H1 (cell line): ENCODE results near the gene CMC4. TPM values are rescaled to one million over a fixed set of nuclear protein-coding genes. Genes with fewer than 3 reads are reported as not detected.

ENCODE experiments used
- CTCF ChIA-PET: fragments of 300-600 bp; sonication (Branson Sonifier 250); formaldehyde crosslinking; loops from one replicate; lab custom pipeline; 2021; ENCODE audit not compliant: partially characterized antibody; lab: Charles Lee
- POLR2A ChIA-PET: fragments of 300-600 bp; sonication (Branson Sonifier 250); formaldehyde crosslinking; loops from one replicate; lab custom pipeline; 2021; ENCODE audit warnings: inconsistent platforms; ENCODE audit not compliant: partially characterized antibody; lab: Charles Lee
- DNase-seq, 2 experiments: peaks; one replicate each; pipeline versions ENCODE4 v3.0.0 to v3.0.0-alpha.2; 2010 to 2022; ENCODE audit warnings: low spot score in 2 of 2, low read depth in 1 of 2, mixed read lengths in 1 of 2
- FAIRE-seq: peaks from 2 replicates; lab custom pipeline; 2011; peaks lifted over from hg19 to GRCh38; lab: Jason Lieb, UNC
- H2AFZ ChIP-seq: 2 replicates; pipeline ENCODE4 v1.8.1; 2012; ENCODE audit warnings: low read length, inconsistent platforms
- H2AK5ac ChIP-seq: 2 replicates; pipeline ENCODE4 v1.6.1; 2013; ENCODE audit warnings: low read depth, low read length
- H2BK120ac ChIP-seq: replicated peaks from 2 replicates; pipeline ENCODE3; 2013; ENCODE audit warnings: low read depth, low read length, inconsistent platforms
- H2BK12ac ChIP-seq: 2 replicates; pipeline ENCODE4 v1.6.1; 2013; ENCODE audit warnings: low read depth, low read length
- H2BK15ac ChIP-seq: 2 replicates; pipeline ENCODE4 v1.6.1; 2013; ENCODE audit warnings: low read length
- H2BK20ac ChIP-seq: 2 replicates; pipeline ENCODE4 v1.6.1; 2013; ENCODE audit warnings: low read length
- H2BK5ac ChIP-seq: 2 replicates; pipeline ENCODE4 v1.6.1; 2013; ENCODE audit warnings: low read depth, low read length
- H3K14ac ChIP-seq: 2 replicates; pipeline ENCODE4 v1.6.1; 2013; ENCODE audit warnings: inconsistent platforms; ENCODE audit not compliant: insufficient read length
- H3K18ac ChIP-seq: 2 replicates; pipeline ENCODE4 v1.6.1; 2013; ENCODE audit warnings: low read length; ENCODE audit errors: extremely low read depth
- H3K23ac ChIP-seq: 2 replicates; pipeline ENCODE4 v1.6.1; 2013; ENCODE audit warnings: inconsistent platforms; ENCODE audit not compliant: insufficient read length
- H3K23me2 ChIP-seq: 2 replicates; pipeline ENCODE4 v1.6.1; 2013; ENCODE audit warnings: low read depth, low read length
- H3K27ac ChIP-seq: 2 replicates; pipeline ENCODE4 v1.6.1; 2011; ENCODE audit warnings: low read depth, low read length, inconsistent platforms
- H3K27me3 ChIP-seq, 4 experiments: replicated peaks in 1 of 4; 1 replicate in 1 of 4; 2 replicates in 3 of 4; pipeline versions ENCODE4 v1.6.1 to v1.8.1; 2011 to 2013; ENCODE audit warnings: low read length in 3 of 4, mild to moderate bottlenecking in 3 of 4, inconsistent platforms in 2 of 4, mixed read lengths in 2 of 4, moderate library complexity in 1 of 4; ENCODE audit not compliant: control insufficient read depth in 3 of 4, insufficient read depth in 3 of 4; ENCODE audit errors: extremely low read depth in 1 of 4
- H3K36me3 ChIP-seq, 4 experiments: 2 replicates each; pipeline versions ENCODE4 v1.6.1 to v1.8.1; 2011 to 2013; ENCODE audit warnings: mild to moderate bottlenecking in 4 of 4, low read length in 3 of 4, moderate library complexity in 2 of 4, control low read depth in 1 of 4, inconsistent platforms in 1 of 4; ENCODE audit not compliant: insufficient read depth in 4 of 4, control insufficient read depth in 2 of 4
- H3K4ac ChIP-seq: replicated peaks from 2 replicates; pipeline ENCODE3; 2013; ENCODE audit warnings: low read length, low read depth, mixed read lengths, inconsistent platforms; ENCODE audit not compliant: insufficient read length
- H3K4me1 ChIP-seq, 4 experiments: replicated peaks in 1 of 4; 1 replicate in 1 of 4; 2 replicates in 3 of 4; pipeline versions ENCODE4 v1.6.1 to v1.8.1; 2011 to 2013; ENCODE audit warnings: low read length in 3 of 4, inconsistent platforms in 2 of 4, mixed read lengths in 1 of 4; ENCODE audit not compliant: insufficient read depth in 4 of 4, control insufficient read depth in 3 of 4
- H3K4me2 ChIP-seq, 2 experiments: 2 replicates each; pipeline versions ENCODE4 v1.6.1 to v1.8.1; 2011 to 2013; ENCODE audit warnings: low read depth in 2 of 2, low read length in 2 of 2, control low read depth in 1 of 2, inconsistent platforms in 1 of 2, mild to moderate bottlenecking in 1 of 2; ENCODE audit not compliant: insufficient read depth in 1 of 2
- H3K4me3 ChIP-seq, 4 experiments: fragments of 200-600, 300-600 bp in 1 of 4; sonication (generic), shearing (Covaris generic), sonication (Bioruptor Twin) in 1 of 4; 2 replicates each; pipeline versions ENCODE4 v1.5.1 to v1.8.1; 2011 to 2016; ENCODE audit warnings: low read length in 4 of 4, low read depth in 3 of 4, control low read depth in 2 of 4, inconsistent platforms in 2 of 4, mild to moderate bottlenecking in 2 of 4, mixed read lengths in 1 of 4, moderate library complexity in 1 of 4; ENCODE audit not compliant: insufficient read depth in 2 of 4; ENCODE audit errors: extremely low read depth in 1 of 4
- H3K56ac ChIP-seq: replicated peaks from 2 replicates; pipeline ENCODE3; 2013; ENCODE audit warnings: low read depth, mild to moderate bottlenecking, mixed read lengths, low read length, inconsistent platforms; ENCODE audit not compliant: insufficient read length
- H3K79me1 ChIP-seq: 2 replicates; pipeline ENCODE4 v1.6.1; 2013; ENCODE audit warnings: low read depth, low read length, control low read depth
- H3K79me2 ChIP-seq, 2 experiments: 2 replicates each; pipeline versions ENCODE4 v1.6.1 to v1.8.1; 2012 to 2013; ENCODE audit warnings: low read length in 2 of 2, mild to moderate bottlenecking in 2 of 2, inconsistent platforms in 1 of 2; ENCODE audit not compliant: insufficient read depth in 2 of 2, control insufficient read depth in 1 of 2
- H3K9ac ChIP-seq, 4 experiments: replicated peaks in 1 of 4; 1 replicate in 1 of 4; 2 replicates in 3 of 4; pipeline versions ENCODE4 v1.6.1 to v1.8.1; 2011 to 2013; ENCODE audit warnings: low read depth in 3 of 4, low read length in 3 of 4, control low read depth in 2 of 4, mild to moderate bottlenecking in 2 of 4, moderate library complexity in 2 of 4, inconsistent platforms in 1 of 4; ENCODE audit errors: extremely low read depth in 1 of 4
- H3K9me3 ChIP-seq, 2 experiments: 2 replicates each; pipeline versions ENCODE4 v1.6.1 to v1.8.1; 2012 to 2013; ENCODE audit warnings: mild to moderate bottlenecking in 2 of 2, moderate library complexity in 2 of 2, control low read depth in 1 of 2, inconsistent platforms in 1 of 2, low read depth in 1 of 2, low read length in 1 of 2, mixed read lengths in 1 of 2; ENCODE audit not compliant: insufficient read depth in 2 of 2
- H4K20me1 ChIP-seq, 2 experiments: replicated peaks in 1 of 2; 2 replicates each; pipeline versions ENCODE3 to v1.8.1; 2011 to 2013; ENCODE audit warnings: inconsistent platforms in 2 of 2, low read length in 2 of 2, mild to moderate bottlenecking in 1 of 2; ENCODE audit not compliant: insufficient read depth in 2 of 2, control insufficient read depth in 1 of 2
- H4K5ac ChIP-seq: 2 replicates; pipeline ENCODE4 v1.6.1; 2013; ENCODE audit warnings: low read length, low read depth, mixed read lengths, inconsistent platforms; ENCODE audit not compliant: insufficient read length
- H4K8ac ChIP-seq: 2 replicates; pipeline ENCODE4 v1.8.0; 2013; ENCODE audit warnings: mild to moderate bottlenecking, moderate library complexity, low read length, inconsistent platforms; ENCODE audit not compliant: insufficient read depth; ENCODE audit errors: extremely low read depth
- H4K91ac ChIP-seq: replicated peaks from 2 replicates; pipeline ENCODE3; 2013; ENCODE audit warnings: low read length, mixed read lengths, inconsistent platforms; ENCODE audit not compliant: insufficient read length
- ASH2L ChIP-seq: fragments of 200-600, 300-600 bp; sonication (generic); IDR thresholded peaks from one replicate; pipeline ENCODE4 v1.7.1; 2017; ENCODE audit warnings: low read length
- EZH2 ChIP-seq: fragments of 200-600 bp; sonication (generic); IDR thresholded peaks from 2 replicates; pipeline ENCODE4 v1.7.1; 2012; ENCODE audit warnings: low read depth, mild to moderate bottlenecking, moderate library complexity, low read length, inconsistent platforms; ENCODE audit not compliant: severe bottlenecking
- POU5F1 ChIP-seq: IDR thresholded peaks from 2 replicates; pipeline ENCODE4 v1.6.1; 2011; ENCODE audit warnings: low read depth, mild to moderate bottlenecking, low read length, moderate library complexity
- RBBP5 ChIP-seq: IDR thresholded peaks from 2 replicates; pipeline ENCODE4 v1.7.1; 2012; ENCODE audit warnings: low read depth, mild to moderate bottlenecking, inconsistent platforms, low read length, moderate library complexity, borderline replicate concordance
- SP4 ChIP-seq: IDR thresholded peaks from 2 replicates; pipeline ENCODE4 v1.6.1; 2012; ENCODE audit warnings: low read length, inconsistent platforms
- WGBS, 2 experiments: shearing (Covaris generic) in 1 of 2; methylation state at CpG; one replicate each; pipeline versions ENCODE4 v1.1.6 to v1.1.7; 2013 to 2015; ENCODE audit warnings: low lambda C conversion rate in 2 of 2, mixed read lengths in 2 of 2, inconsistent platforms in 1 of 2, low coverage in 1 of 2, missing lambda C conversion rate in 1 of 2; ENCODE audit not compliant: insufficient replicate concordance in 2 of 2, insufficient coverage in 1 of 2, insufficient read length in 1 of 2; ENCODE audit errors: extremely low coverage in 1 of 2, missing lambda C conversion rate in 1 of 2; 5-methylcytosine and 5-hydroxymethylcytosine counted together
- polyA plus RNA-seq, 7 experiments: library from polyadenylated mRNA; depleted of rRNA in 3 of 7; stranded (reverse) in 5 of 7; unstranded in 2 of 7; fragments of >200 nt in 5 of 7; fragments of 200-250 nt in 2 of 7; gene quantifications; 1 replicate in 5 of 7; 2 replicates in 1 of 7; 4 replicates in 1 of 7; pipeline versions ENCODE4 v1.2.1 to v1.2.3, GENCODE V29; 2011 to 2013; ENCODE audit warnings: missing spikeins in 2 of 7, mixed read lengths in 2 of 7
- total RNA-seq: library from RNA; stranded (reverse); fragmentation: NEBNext Ultra II Directional; extraction: Animal tissue kit (Norgen Biotek cat#: 25700); gene quantifications from 2 replicates; pipeline ENCODE4 v1.2.1, GENCODE V29; 2021
- TF ChIP-seq, protein P1 (sequence below), 3 experiments: IDR thresholded peaks; 1 replicate in 2 of 3; 2 replicates in 1 of 3; pipeline versions ENCODE4 v1.5.1 to v1.6.1; 2011; ENCODE audit warnings: low read length in 3 of 3, mild to moderate bottlenecking in 3 of 3, inconsistent platforms in 2 of 3, low read depth in 1 of 3, moderate library complexity in 1 of 3; ENCODE audit not compliant: insufficient read depth in 1 of 3; ENCODE audit errors: control extremely low read depth in 1 of 3

The CMC4 gene
- total and polyA plus RNA-seq, 2 of the 8 experiments (the other 6 are each of a cell fraction or from before 2014, with no cell fraction given): 6.0 to 8.8 TPM

- H3K4me3 ChIP-seq: no peak overlapping the region
- H3K36me3 ChIP-seq: no peaks in the 10 kb centered on the region
- H2BK5ac ChIP-seq: no peak overlapping the region
- no peaks in the 10 kb centered on the region for H3K23me2 ChIP-seq
- H3K79me2 ChIP-seq: no peaks in the 10 kb centered on the region
- POLR2A ChIA-PET: interaction anchor here (0.7 to 1.1 kb wide), 2 partner anchors 54 to 67 kb away, joined by 3 read pairs; no protein-coding TSS in a partner anchor
- no peak overlapping the region for H3K18ac ChIP-seq
- no peak for DNase-seq
- no peak overlapping the region for H4K91ac ChIP-seq
- H3K14ac ChIP-seq: no peak overlapping the region
- no peak overlapping the region for H2BK12ac ChIP-seq
- FAIRE-seq: no peak
- WGBS, 2 experiments: 73% methylated on average over 5 of the region's 5 CpGs; no CpG with 5 or more reads in 1 of the 2 experiments
- H4K20me1 ChIP-seq: no peaks in the 10 kb centered on the region
- no peak overlapping the region for H3K27ac ChIP-seq
- no peak overlapping the region for H2AFZ ChIP-seq
- no peak overlapping the region for H2BK20ac ChIP-seq
- no peak overlapping the region for H2BK15ac ChIP-seq
- H2AK5ac ChIP-seq: no peak overlapping the region
- no peak for TF ChIP-seq EZH2
- TF ChIP-seq, protein P1, sequence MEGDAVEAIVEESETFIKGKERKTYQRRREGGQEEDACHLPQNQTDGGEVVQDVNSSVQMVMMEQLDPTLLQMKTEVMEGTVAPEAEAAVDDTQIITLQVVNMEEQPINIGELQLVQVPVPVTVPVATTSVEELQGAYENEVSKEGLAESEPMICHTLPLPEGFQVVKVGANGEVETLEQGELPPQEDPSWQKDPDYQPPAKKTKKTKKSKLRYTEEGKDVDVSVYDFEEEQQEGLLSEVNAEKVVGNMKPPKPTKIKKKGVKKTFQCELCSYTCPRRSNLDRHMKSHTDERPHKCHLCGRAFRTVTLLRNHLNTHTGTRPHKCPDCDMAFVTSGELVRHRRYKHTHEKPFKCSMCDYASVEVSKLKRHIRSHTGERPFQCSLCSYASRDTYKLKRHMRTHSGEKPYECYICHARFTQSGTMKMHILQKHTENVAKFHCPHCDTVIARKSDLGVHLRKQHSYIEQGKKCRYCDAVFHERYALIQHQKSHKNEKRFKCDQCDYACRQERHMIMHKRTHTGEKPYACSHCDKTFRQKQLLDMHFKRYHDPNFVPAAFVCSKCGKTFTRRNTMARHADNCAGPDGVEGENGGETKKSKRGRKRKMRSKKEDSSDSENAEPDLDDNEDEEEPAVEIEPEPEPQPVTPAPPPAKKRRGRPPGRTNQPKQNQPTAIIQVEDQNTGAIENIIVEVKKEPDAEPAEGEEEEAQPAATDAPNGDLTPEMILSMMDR (IDR thresholded peaks at IDR 0.05; ENCODE audit: control extremely low read depth in 1 of 3, insufficient read depth in 1 of 3, low read depth in 1 of 3, low read length in 3 of 3): no peak
- no peak for TF ChIP-seq SP4
- no peak for TF ChIP-seq POU5F1
- TF ChIP-seq ASH2L: no peak
- no peak for TF ChIP-seq RBBP5
- H2BK120ac ChIP-seq: no peak overlapping the region
- H3K4ac ChIP-seq: no peak overlapping the region
- H4K5ac ChIP-seq: no peak overlapping the region
- CTCF ChIA-PET: interaction anchor here (1.0 to 2.5 kb wide), 3 partner anchors 9 to 59 kb away, joined by 3 to 15 read pairs (median 3); no protein-coding TSS in a partner anchor
- no peaks in the 10 kb centered on the region for H3K27me3 ChIP-seq
- H3K23ac ChIP-seq: no peak overlapping the region
- H3K4me1 ChIP-seq: peaks cover 0 to 7% (median 2%) of the 10 kb centered on the region in 4 experiments; a peak in 2 of 7 replicates
- no peak overlapping the region for H3K9ac ChIP-seq
- no peak overlapping the region for H3K4me2 ChIP-seq
- no peak overlapping the region for H3K56ac ChIP-seq
- no peaks in the 10 kb centered on the region for H3K9me3 ChIP-seq
- H3K79me1 ChIP-seq: no peaks in the 10 kb centered on the region
- no peak overlapping the region for H4K8ac ChIP-seq
Observed at GRCh38 chrX:155046811-155047528, 24.0 kb downstream of the CMC4 start.
